ENCODE results near the gene IL36RN. TPM values are rescaled to one million over a fixed set of nuclear protein-coding genes. Genes with fewer than 3 reads are reported as not detected.

The IL36RN gene
- total and polyA plus RNA-seq, 2 of the 13 experiments (the other 11 are each of a cell fraction or from before 2014, with no cell fraction given), result not detected

- Histone ChIP-seq H3K4me1 (ENCODE audit: insufficient read depth, low read length) (no peaks in the 10 kb centered on the region), H3K36me3 (replicated peaks in 1 of 2; ENCODE audit: control insufficient read depth in 1 of 2, insufficient read depth in 2 of 2, low read length in 2 of 2) (no peaks in the 10 kb centered on the region), H3K9ac (ENCODE audit: insufficient read depth, low read depth, low read length) (no peak overlapping the region), H3K79me2 (ENCODE audit: insufficient read depth, low read length) (no peaks in the 10 kb centered on the region), H4K20me1 (ENCODE audit: insufficient read depth, low read length) (no peaks in the 10 kb centered on the region), H3K4me3 (replicated peaks in 1 of 3; ENCODE audit: insufficient read depth in 1 of 3, low read depth in 2 of 3, low read length in 3 of 3) (no peak overlapping the region), H2AFZ (ENCODE audit: low read length) (no peak overlapping the region), H3K4me2 (ENCODE audit: low read depth, low read length) (no peak overlapping the region), H3K9me3 (ENCODE audit: low read length) (no peaks in the 10 kb centered on the region), H3K27ac (ENCODE audit: extremely low read length, insufficient read depth, low read length) (no peak overlapping the region), H3K27me3 (ENCODE audit: control insufficient read depth in 1 of 2, insufficient read depth in 2 of 2, low read length in 2 of 2) (peaks cover 0 to 16% of the 10 kb centered on the region in 2 experiments; a peak in 3 of 5 replicates)
- CTCF ChIA-PET (ENCODE audit: low intra/inter-chr PET ratio, low total read pairs), result no interaction called here
- DNase-seq (ENCODE audit: low spot score), result no peak
- WGBS (ENCODE audit: low lambda C conversion rate), result 38% methylated on average over 4 of the region's 4 CpGs
- no peak for ATAC-seq
- POLR2A ChIA-PET, result interaction anchor here (1.1 kb wide), 1 partner anchor 29 kb away, joined by 4 read pairs; the partner anchor contains the start of gene IL1RN
- intact Hi-C loops (cut with micrococcal nuclease; ENCODE audit: unreplicated experiment) (no loop called here), in situ Hi-C loops (cut with HindIII; ENCODE audit: extremely low pct_ligation_motif_present, low pct_unique_long_range_greater_than_20kb) (no loop called here)
- BruUV-seq (replicated peaks), result no TSS peak
- FAIRE-seq, result no peak
- TF ChIP-seq HNRNPK (IDR thresholded peaks at IDR 0.05; ENCODE audit: low read depth, low read length, poor library complexity, severe bottlenecking) (no peak), HDAC6 (IDR thresholded peaks at IDR 0.05; ENCODE audit: low read depth, low read length) (no peak), CENPX (CRISPR knock-in tag; IDR thresholded peaks at IDR 0.05) (no peak), KDM6A (CRISPR knock-in tag; IDR thresholded peaks at IDR 0.05; ENCODE audit: low read depth) (no peak), CCDC6 (CRISPR knock-in tag; IDR thresholded peaks at IDR 0.05) (no peak), ZNF225 (CRISPR knock-in tag; IDR thresholded peaks at IDR 0.05) (no peak), ZNF367 (CRISPR knock-in tag; IDR thresholded peaks at IDR 0.05; ENCODE audit: borderline replicate concordance) (no peak), CSRNP1 (CRISPR knock-in tag; IDR thresholded peaks at IDR 0.05) (no peak), ZNF816 (CRISPR knock-in tag; IDR thresholded peaks at IDR 0.05; ENCODE audit: borderline replicate concordance) (no peak), HNRNPLL (IDR thresholded peaks at IDR 0.05; ENCODE audit: low read depth, low read length, poor library complexity, severe bottlenecking) (no peak), E2F5 (CRISPR knock-in tag; conservative IDR thresholded peaks at IDR 0.05) (no peak), THAP9 (CRISPR knock-in tag; IDR thresholded peaks at IDR 0.05; ENCODE audit: borderline replicate concordance) (no peak), TAF15 (IDR thresholded peaks at IDR 0.05; ENCODE audit: low read depth, low read length, poor library complexity, severe bottlenecking) (no peak), ZNF788 (CRISPR knock-in tag; IDR thresholded peaks at IDR 0.05; ENCODE audit: borderline replicate concordance) (no peak), FUBP1 (CRISPR knock-in tag; IDR thresholded peaks at IDR 0.05; ENCODE audit: borderline replicate concordance) (no peak), SAFB2 (CRISPR knock-in tag; IDR thresholded peaks at IDR 0.05; ENCODE audit: borderline replicate concordance, low read depth) (no peak)
These were observed 39.0 kb downstream of the IL36RN start for GRCh38 chr2:113098041-113098440.

All from HepG2 (cell line).